ENCODE measurements around the gene SAE1.
A peak's percentile ranks its signal among the peaks of the same experiment; 100 is the strongest.

Gene SAE1

DNA sequence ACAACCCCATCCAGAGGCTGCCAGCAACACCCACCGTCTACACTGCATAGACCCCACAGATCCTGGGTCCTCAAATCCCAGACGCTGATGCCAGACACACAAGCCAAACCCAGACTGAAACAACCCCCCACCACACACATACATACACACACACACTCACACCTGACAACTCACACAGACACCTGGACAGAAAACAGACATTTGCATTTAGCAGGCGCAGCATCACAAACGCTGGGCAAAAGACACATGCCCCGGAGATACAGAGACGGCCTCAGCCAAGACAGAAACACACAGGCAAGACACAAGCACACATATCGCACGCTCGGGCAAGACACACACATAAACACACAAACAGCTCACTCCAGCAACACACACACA lies 99.0 kb downstream of the SAE1 start:
- peak; percentile 28 for DNase-seq (ENCODE audit: low read depth)
- no peak for TF ChIP-seq CTCF (IDR thresholded peaks at IDR 0.05; ENCODE audit: low read length, missing control alignments)
- H3K4me3 ChIP-seq (replicated peaks; ENCODE audit: low read depth, low read length), result peak overlapping the region; percentile 98

DNA sequence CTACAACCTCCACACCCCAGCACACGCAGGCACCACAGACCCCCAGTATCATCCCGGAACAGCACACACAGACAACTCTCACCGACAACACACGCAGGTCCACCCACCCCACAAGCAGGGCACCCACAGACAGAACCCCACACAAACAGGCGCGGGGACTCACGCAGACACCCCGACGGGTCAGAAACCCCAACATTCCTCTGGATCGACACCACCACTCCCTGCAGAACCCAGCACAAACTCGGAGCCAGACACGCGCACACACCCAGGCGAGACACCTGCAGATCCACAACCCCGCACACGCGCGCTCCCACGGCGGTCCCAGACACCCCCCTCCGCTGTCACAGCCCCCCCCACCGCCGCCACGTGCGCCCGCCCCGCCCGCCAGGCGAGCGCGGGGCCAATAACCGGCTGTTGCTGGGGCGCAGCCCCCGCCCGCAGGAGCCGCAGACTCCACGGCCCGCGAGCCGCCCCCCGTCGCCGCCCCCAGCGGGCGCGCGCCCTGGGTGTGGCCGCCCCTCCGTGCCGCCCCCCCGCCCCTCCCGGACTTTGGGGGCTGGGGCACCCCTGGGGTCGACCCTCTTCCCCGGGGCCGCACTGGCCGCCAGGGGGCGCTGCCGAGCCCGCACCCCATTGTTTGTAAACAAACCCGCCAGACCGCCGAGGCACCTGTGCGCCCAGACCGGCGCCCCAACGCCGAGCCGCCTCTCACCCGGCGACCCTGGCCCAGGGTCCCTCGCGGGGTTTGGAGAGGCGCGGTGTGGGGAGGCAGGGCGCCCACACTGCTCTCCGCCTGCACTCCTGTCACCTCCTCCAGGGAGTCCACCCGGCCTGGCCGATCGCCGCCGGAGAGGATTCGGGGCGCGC lies 99.7 kb downstream of the SAE1 start:
- peak; percentile 53 for DNase-seq (ENCODE audit: low read depth)
- peak; percentile 39 for TF ChIP-seq CTCF (IDR thresholded peaks at IDR 0.05; ENCODE audit: low read length, missing control alignments)
- H3K4me3 ChIP-seq (replicated peaks; ENCODE audit: low read depth, low read length), result peak overlapping the region; percentile 98

DNA sequence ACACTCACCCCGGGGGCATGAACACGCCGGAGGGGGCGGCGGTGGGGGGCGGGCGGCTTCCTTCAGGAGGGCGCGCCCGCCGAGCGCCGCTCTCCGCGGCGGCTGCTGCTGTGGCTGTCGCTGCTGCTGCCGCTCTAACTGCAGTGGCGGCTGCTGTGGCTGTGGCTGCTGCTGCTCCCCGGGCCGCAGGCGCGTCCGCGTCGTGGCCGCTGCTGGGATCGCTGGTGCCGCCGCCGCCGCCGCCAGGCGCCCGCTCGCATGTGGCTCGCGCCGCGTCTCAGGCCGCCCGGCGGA lies 100.2 kb downstream of the SAE1 start, which contains the start of gene BBC3:
BBC3 (minus strand) TSS at position 279 of the 294 bp plus-strand sequence. CDS start 2,768 bp downstream, outside the sequence.
- peak within 1 kb of the TSS; percentile 98 for H3K4me3 ChIP-seq (replicated peaks; ENCODE audit: low read depth, low read length)
- DNase-seq (ENCODE audit: low read depth), result no peak
- no peak for TF ChIP-seq CTCF (IDR thresholded peaks at IDR 0.05; ENCODE audit: low read length, missing control alignments)

GRCh38 chr19:47231215-47232054 lies 100.8 kb downstream of the SAE1 start:
- TF ChIP-seq CTCF (IDR thresholded peaks at IDR 0.05; ENCODE audit: low read length, missing control alignments), result no peak
- H3K4me3 ChIP-seq (replicated peaks; ENCODE audit: low read depth, low read length), result peak overlapping the region; percentile 48
- peak; percentile 85 for DNase-seq (ENCODE audit: low read depth)

GRCh38 chr19:47232422-47233211 lies 102.0 kb downstream of the SAE1 start:
- DNase-seq (ENCODE audit: low read depth), result peak; percentile 61
- TF ChIP-seq CTCF (IDR thresholded peaks at IDR 0.05; ENCODE audit: low read length, missing control alignments), result no peak
- peak overlapping the region; percentile 42 for H3K4me3 ChIP-seq (replicated peaks; ENCODE audit: low read depth, low read length)

- no peak overlapping the region for H3K4me3 ChIP-seq (replicated peaks; ENCODE audit: low read depth, low read length)
- DNase-seq (ENCODE audit: low read depth), result no peak
- no peak for TF ChIP-seq CTCF (IDR thresholded peaks at IDR 0.05; ENCODE audit: low read length, missing control alignments)
These were observed 105.5 kb downstream of the SAE1 start for GRCh38 chr19:47236072-47236675.

All from fibroblast of pulmonary artery (primary cell).